Inflammatory macrophage (primary cell): Measurements from ENCODE around the gene SCAF1.
"Not testable (repeated sequence)": the region's sequence is repeated elsewhere in the genome, so short reads cannot be mapped to it uniquely, and the experiment has no call there.

Experiments
- DNase-seq, 2 donors: peaks; one replicate each; pipeline ENCODE4 v3.0.0-alpha.2; 2020 to 2022

SCAF1 gene

GRCh38 chr19:49614096-49614833 is 27.7 kb upstream of the SCAF1 start:
- DNase-seq: peak; percentile 47 to 74

- no peak for DNase-seq
These were observed 26.1 kb upstream of the SCAF1 start for GRCh38 chr19:49615861-49616260.

- no peak for DNase-seq
These were observed 25.5 kb upstream of the SCAF1 start for GRCh38 chr19:49616532-49616931.

GRCh38 chr19:49616945-49617344 is 25.1 kb upstream of the SCAF1 start:
- no peak for DNase-seq

GRCh38 chr19:49617860-49618259 is 24.1 kb upstream of the SCAF1 start:
- DNase-seq: not testable (repeated sequence)

- no peak for DNase-seq
These were observed 16.8 kb upstream of the SCAF1 start for GRCh38 chr19:49624967-49625910.

GRCh38 chr19:49626226-49626625 is 15.8 kb upstream of the SCAF1 start:
- no peak for DNase-seq

GRCh38 chr19:49629659-49630058 is 12.3 kb upstream of the SCAF1 start:
- DNase-seq: no peak

GRCh38 chr19:49631014-49631588 is 10.9 kb upstream of the SCAF1 start:
- no peak for DNase-seq

- no peak for DNase-seq
These were observed 10.3 kb upstream of the SCAF1 start for GRCh38 chr19:49631610-49632192.

GRCh38 chr19:49632576-49632975 is 9.4 kb upstream of the SCAF1 start:
- DNase-seq: no peak

- not testable (repeated sequence) for DNase-seq
These were observed 8.7 kb upstream of the SCAF1 start for GRCh38 chr19:49633273-49633672.

GRCh38 chr19:49635530-49636232 is 6.3 kb upstream of the SCAF1 start:
- DNase-seq: peak in 1 of 2 donors; percentile 49

- DNase-seq: no peak
These were observed 5.6 kb upstream of the SCAF1 start for GRCh38 chr19:49636233-49636932.

GRCh38 chr19:49637821-49638738 is 3.9 kb upstream of the SCAF1 start:
- DNase-seq: peak; percentile 56

GRCh38 chr19:49639401-49640112 is 2.5 kb upstream of the SCAF1 start:
- no peak for DNase-seq

GRCh38 chr19:49640113-49640898 is 1.7 kb upstream of the SCAF1 start, which contains the start of gene RRAS:
RRAS (minus strand) TSS chr19:49640143; CDS start chr19:49640098, 45 bp downstream.
- peak; percentile 100 for DNase-seq

- no peak for DNase-seq
These were observed 555 bp downstream of the SCAF1 start for GRCh38 chr19:49642492-49643035.
